Lung (tissue), 12 donors: ENCODE measurements around the gene CISD3. TPM values are rescaled to one million over a fixed set of nuclear protein-coding genes. Genes with fewer than 3 reads are reported as not detected.

Source experiments
- ATAC-seq: fragments of 200-7000 bp; cut with Tn5 transposase; one replicate; pipeline ENCODE4 v1.9.1; 2020; ENCODE audit warnings: moderate number of reproducible peaks; ENCODE audit not compliant: insufficient read depth, low FRiP score
- DNase-seq, 3 donors: peaks; one replicate each; pipeline ENCODE4 v3.0.0-alpha.2; 2013 to 2017
- H3K27ac ChIP-seq, 2 donors: one replicate each; pipeline ENCODE4 v1.5.1; 2013; ENCODE audit warnings: mild to moderate bottlenecking in 2 of 2, moderate library complexity in 2 of 2, control low read depth in 1 of 2, inconsistent platforms in 1 of 2, low read depth in 1 of 2, low read length in 1 of 2
- H3K27me3 ChIP-seq, 3 donors: one replicate each; pipeline ENCODE4 v1.5.1; 2013; ENCODE audit warnings: low read length in 2 of 3; ENCODE audit not compliant: control insufficient read depth in 3 of 3, insufficient read depth in 3 of 3
- H3K36me3 ChIP-seq, 4 donors: one replicate each; pipeline ENCODE4 v1.5.1; 2013; ENCODE audit warnings: low read length in 4 of 4, mild to moderate bottlenecking in 1 of 4, moderate library complexity in 1 of 4; ENCODE audit not compliant: control insufficient read depth in 4 of 4, insufficient read depth in 4 of 4
- H3K4me1 ChIP-seq, 5 donors: one replicate each; pipeline ENCODE4 v1.5.1; 2013; ENCODE audit warnings: low read length in 5 of 5, mild to moderate bottlenecking in 2 of 5, moderate library complexity in 1 of 5; ENCODE audit not compliant: control insufficient read depth in 5 of 5, insufficient read depth in 5 of 5
- H3K4me3 ChIP-seq: one replicate; pipeline ENCODE4 v1.5.1; 2013; ENCODE audit warnings: mild to moderate bottlenecking, control low read depth, moderate library complexity
- H3K9ac ChIP-seq, 2 donors: one replicate each; pipeline ENCODE4 v1.5.1; 2013; ENCODE audit warnings: low read length in 2 of 2, control low read depth in 1 of 2; ENCODE audit not compliant: insufficient read depth in 1 of 2
- H3K9me3 ChIP-seq, 4 donors: one replicate each; pipeline ENCODE4 v1.5.1; 2013; ENCODE audit warnings: low read length in 3 of 4, mild to moderate bottlenecking in 1 of 4, moderate library complexity in 1 of 4; ENCODE audit not compliant: control insufficient read depth in 4 of 4, insufficient read depth in 3 of 4
- CTCF ChIP-seq: IDR thresholded peaks from 2 replicates; pipeline ENCODE4 v1.5.1; 2012; ENCODE audit warnings: mild to moderate bottlenecking; ENCODE audit errors: control extremely low read depth, extremely low read depth
- WGBS, 2 donors: extraction: QIAGEN DNeasy Blood & Tissue Kit; methylation state at CpG; one replicate each; pipeline ENCODE4 v1.1.7; 2013; 5-methylcytosine and 5-hydroxymethylcytosine counted together
- polyA plus RNA-seq, 2 donors: library from polyadenylated mRNA; stranded (reverse); fragments of 200-250 nt; gene quantifications; one replicate each; pipeline ENCODE4 v1.2.1, GENCODE V29; 2013
- total RNA-seq, 2 donors: library from RNA; depleted of rRNA in 1 of 2; stranded (reverse); fragments of >200 nt in 1 of 2; gene quantifications; one replicate each; pipeline ENCODE4 v1.2.1, GENCODE V29; 2014 to 2021
- donor health status: control.
- donor health status: control.
- donor health status: Bipolar disorder and iron deficiency.
- donor health status: healthy.
- donor health status: DM: yes; HTN: yes; CAD: no.

Gene CISD3
- total and polyA plus RNA-seq, 4 donors: 2.4 to 49.7 (median 38.0) TPM

- DNase-seq (no peak), ATAC-seq (no peak)
- TF ChIP-seq CTCF: no peak
- Histone ChIP-seq H3K9ac (no peak overlapping the region), H3K9me3 (no peaks in the 10 kb centered on the region), H3K4me1 (peaks cover 0 to 26% (median 9%) of the 10 kb centered on the region in 5 donors), H3K4me3 (peak overlapping the region; percentile 55), H3K36me3 (peaks cover 0 to 30% (median 12%) of the 10 kb centered on the region in 4 donors), H3K27ac (peak overlapping the region; percentile 80 to 86), H3K27me3 (no peaks in the 10 kb centered on the region)
- 27 to 30% methylated on average over 14 of the region's 14 CpGs for WGBS, 2 donors
Observed at GRCh38 chr17:38729368-38729885, 714 bp upstream of the CISD3 start.

- no peak for TF ChIP-seq CTCF
- Histone ChIP-seq H3K27ac (peak overlapping the region; percentile 75 to 86), H3K4me3 (peak overlapping the region; percentile 59), H3K4me1 (peaks cover 0 to 33% (median 16%) of the 10 kb centered on the region in 5 donors), H3K36me3 (peaks cover 0 to 26% (median 12%) of the 10 kb centered on the region in 4 donors), H3K9ac (peak overlapping the region in 1 of 2 donors; percentile 56), H3K27me3 (no peaks in the 10 kb centered on the region), H3K9me3 (no peaks in the 10 kb centered on the region)
- 17 to 30% methylated on average over 27 of the region's 27 CpGs for WGBS, 2 donors
- ATAC-seq (peak; percentile 23), DNase-seq (peak; percentile 66 to 73 (median 69))
Observed at GRCh38 chr17:38730526-38731379, 612 bp downstream of the CISD3 start.

GRCh38 chr17:38731526-38732294 is 1.6 kb downstream of the CISD3 start:
- Histone ChIP-seq H3K36me3 (peaks cover 0 to 29% (median 14%) of the 10 kb centered on the region in 4 donors), H3K4me3 (no peak overlapping the region), H3K27me3 (no peaks in the 10 kb centered on the region), H3K9ac (no peak overlapping the region), H3K9me3 (no peaks in the 10 kb centered on the region), H3K27ac (peak overlapping the region; percentile 75 to 86), H3K4me1 (peaks cover 0 to 36% (median 16%) of the 10 kb centered on the region in 5 donors)
- DNase-seq (no peak), ATAC-seq (no peak)
- WGBS, 2 donors: 69 to 75% methylated on average over 8 of the region's 8 CpGs
- no peak for TF ChIP-seq CTCF
